Adrenal gland (tissue), 5 donors: ENCODE results near the gene PJVK.

Experiments used
- CTCF ChIP-seq, 6 experiments: fragments of 450-650 bp in 4 of 6; fragments of 200-600 bp in 2 of 6; sonication (generic) in 1 of 6; IDR thresholded peaks; 1 replicate in 5 of 6; 2 replicates in 1 of 6; pipeline versions ENCODE4 v1.5.1 to v1.8.0; 2016 to 2021; ENCODE audit warnings: antibody characterized with exemption in 6 of 6, mild to moderate bottlenecking in 2 of 6, moderate library complexity in 1 of 6
- POLR2A ChIP-seq, 2 donors: fragments of 450-650 bp; IDR thresholded peaks; one replicate each; pipeline ENCODE4 v1.6.1; 2017; ENCODE audit warnings: antibody characterized with exemption in 2 of 2, mild to moderate bottlenecking in 2 of 2, moderate library complexity in 1 of 2
- donor health status: DM: no; HTN: no; CAD: no.

DNA sequence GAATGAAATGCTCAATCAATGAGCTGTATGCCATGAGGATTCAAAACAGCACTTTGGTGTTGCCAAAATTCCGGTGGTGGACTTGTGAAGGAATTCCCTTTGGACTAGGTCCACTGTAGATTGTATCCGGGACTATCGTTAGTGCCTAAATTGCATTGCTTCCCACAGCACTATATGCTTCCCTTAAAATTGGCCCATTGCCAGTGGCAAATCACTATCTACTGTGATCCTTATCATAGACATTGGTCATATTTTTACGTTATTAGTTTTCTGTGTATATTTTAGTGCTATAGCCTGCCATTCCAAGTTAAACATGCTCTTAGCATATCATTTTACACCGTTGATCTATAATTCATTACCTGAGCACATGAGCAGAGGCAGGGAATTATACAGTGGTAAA is 1.7 kb downstream of the PJVK start:
- TF ChIP-seq CTCF (IDR thresholded peaks at IDR 0.05) (no peak), POLR2A (IDR thresholded peaks at IDR 0.05) (no peak)
